Measurements from ENCODE around the gene LIPJ. TPM values are rescaled to one million over a fixed set of nuclear protein-coding genes. Genes with fewer than 3 reads are reported as not detected.
A peak's percentile ranks its signal among the peaks of the same experiment; 100 is the strongest.

LIPJ gene
- total and polyA plus RNA-seq, 2 experiments from 2014 or later, result not detected

DNA sequence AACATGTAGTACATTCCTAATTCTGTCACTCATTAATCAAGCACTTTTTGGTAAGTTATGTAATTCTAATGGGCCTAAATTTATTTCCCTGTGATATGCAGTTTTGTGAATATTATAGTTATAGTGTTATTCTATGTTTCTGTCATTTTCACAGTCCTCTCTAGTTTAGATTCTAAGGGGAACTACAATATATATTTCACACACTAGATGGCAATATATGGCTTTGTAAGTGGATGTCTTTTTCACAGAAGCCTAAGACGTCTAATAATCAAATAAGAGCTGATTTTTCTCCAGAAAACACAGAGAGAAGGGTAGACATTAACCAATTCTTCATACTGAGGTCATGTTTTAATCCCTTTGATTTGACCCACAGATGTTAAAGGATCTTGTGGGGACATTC is 21.5 kb upstream of the LIPJ start:
- no peak overlapping the region for H3K27ac ChIP-seq
- no peaks in the 10 kb centered on the region for H3K36me3 ChIP-seq
- TF ChIP-seq, protein P1, sequence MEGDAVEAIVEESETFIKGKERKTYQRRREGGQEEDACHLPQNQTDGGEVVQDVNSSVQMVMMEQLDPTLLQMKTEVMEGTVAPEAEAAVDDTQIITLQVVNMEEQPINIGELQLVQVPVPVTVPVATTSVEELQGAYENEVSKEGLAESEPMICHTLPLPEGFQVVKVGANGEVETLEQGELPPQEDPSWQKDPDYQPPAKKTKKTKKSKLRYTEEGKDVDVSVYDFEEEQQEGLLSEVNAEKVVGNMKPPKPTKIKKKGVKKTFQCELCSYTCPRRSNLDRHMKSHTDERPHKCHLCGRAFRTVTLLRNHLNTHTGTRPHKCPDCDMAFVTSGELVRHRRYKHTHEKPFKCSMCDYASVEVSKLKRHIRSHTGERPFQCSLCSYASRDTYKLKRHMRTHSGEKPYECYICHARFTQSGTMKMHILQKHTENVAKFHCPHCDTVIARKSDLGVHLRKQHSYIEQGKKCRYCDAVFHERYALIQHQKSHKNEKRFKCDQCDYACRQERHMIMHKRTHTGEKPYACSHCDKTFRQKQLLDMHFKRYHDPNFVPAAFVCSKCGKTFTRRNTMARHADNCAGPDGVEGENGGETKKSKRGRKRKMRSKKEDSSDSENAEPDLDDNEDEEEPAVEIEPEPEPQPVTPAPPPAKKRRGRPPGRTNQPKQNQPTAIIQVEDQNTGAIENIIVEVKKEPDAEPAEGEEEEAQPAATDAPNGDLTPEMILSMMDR (IDR thresholded peaks at IDR 0.05; ENCODE audit: low read depth, low read length), result peak; percentile 54
- H3K27me3 ChIP-seq, result no peaks in the 10 kb centered on the region
- no peak overlapping the region for H3K4me3 ChIP-seq
- H3K4me1 ChIP-seq (ENCODE audit: low read depth), result no peaks in the 10 kb centered on the region
- DNase-seq (ENCODE audit: low read depth in 1 of 2, low spot score in 1 of 2), result peak; percentile 32 to 74
- no peaks in the 10 kb centered on the region for H3K9me3 ChIP-seq (ENCODE audit: low read depth)

DNA sequence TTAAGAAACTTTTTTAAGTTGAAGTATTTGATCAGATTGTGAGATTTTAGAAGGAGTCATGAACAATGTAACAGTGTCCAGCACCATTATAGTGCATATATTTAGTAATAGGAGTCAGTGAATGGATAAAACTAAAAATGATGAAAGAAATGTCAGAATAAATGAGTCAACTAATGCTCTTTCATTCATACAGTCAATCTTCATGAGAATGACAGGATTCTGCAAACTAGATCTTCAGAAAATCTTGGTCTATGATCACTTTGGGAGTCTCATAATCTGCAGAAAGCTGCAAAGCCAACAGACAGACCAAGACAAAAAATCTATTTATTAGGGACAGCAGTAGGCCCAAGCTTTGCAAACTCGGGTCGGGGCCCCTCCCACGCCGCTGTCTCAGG is 4.2 kb upstream of the LIPJ start:
- Histone ChIP-seq H3K36me3 (no peaks in the 10 kb centered on the region), H3K4me1 (ENCODE audit: low read depth) (no peaks in the 10 kb centered on the region)

GRCh38 chr10:88582806-88583583 is 3.6 kb upstream of the LIPJ start, which contains the start of gene RNLS:
Gene RNLS, minus strand, starts transcription at chr10:88583318.
- Histone ChIP-seq H3K9me3 (ENCODE audit: low read depth) (no peaks in the 10 kb centered on the region), H3K4me3 (peak within 1 kb of the TSS; percentile 28), H3K27ac (no peak within 1 kb of the TSS), H3K36me3 (no peaks in the 10 kb centered on the region), H3K27me3 (peaks cover 7% of the 10 kb centered on the region), H3K4me1 (ENCODE audit: low read depth) (no peaks in the 10 kb centered on the region)
- TF ChIP-seq, protein P1 (IDR thresholded peaks at IDR 0.05; ENCODE audit: low read depth, low read length), result peak; percentile 77
- DNase-seq (ENCODE audit: low read depth in 1 of 2, low spot score in 1 of 2), result peak; percentile 40 to 77

More for the DNA sequence above, 4.2 kb upstream of the LIPJ start:
- Histone ChIP-seq H3K9me3 (ENCODE audit: low read depth) (no peaks in the 10 kb centered on the region), H3K27ac (no peak overlapping the region), H3K4me3 (peak overlapping the region; percentile 28), H3K27me3 (peaks cover 7% of the 10 kb centered on the region)
- TF ChIP-seq, protein P1 (IDR thresholded peaks at IDR 0.05; ENCODE audit: low read depth, low read length), result no peak
- DNase-seq (ENCODE audit: low read depth in 1 of 2, low spot score in 1 of 2), result no peak

- Histone ChIP-seq H3K4me3 (peak overlapping the region; percentile 28), H3K9me3 (ENCODE audit: low read depth) (no peaks in the 10 kb centered on the region), H3K27ac (no peak overlapping the region), H3K4me1 (ENCODE audit: low read depth) (no peaks in the 10 kb centered on the region), H3K36me3 (no peaks in the 10 kb centered on the region), H3K27me3 (peaks cover 7% of the 10 kb centered on the region)
- no peak for DNase-seq (ENCODE audit: low read depth in 1 of 2, low spot score in 1 of 2)
- TF ChIP-seq, protein P1 (IDR thresholded peaks at IDR 0.05; ENCODE audit: low read depth, low read length), result no peak
Observed at GRCh38 chr10:88583584-88583957, 3.0 kb upstream of the LIPJ start.

GRCh38 chr10:88592381-88592780 is 5.8 kb downstream of the LIPJ start:
- Histone ChIP-seq H3K4me1 (ENCODE audit: low read depth) (no peaks in the 10 kb centered on the region), H3K4me3 (no peak overlapping the region), H3K27ac (no peak overlapping the region), H3K36me3 (no peaks in the 10 kb centered on the region), H3K9me3 (ENCODE audit: low read depth) (no peaks in the 10 kb centered on the region), H3K27me3 (peaks cover 26% of the 10 kb centered on the region)
- DNase-seq (ENCODE audit: low read depth in 1 of 2, low spot score in 1 of 2), result no peak
- TF ChIP-seq, protein P1 (IDR thresholded peaks at IDR 0.05; ENCODE audit: low read depth, low read length), result no peak
